Astrocyte of the spinal cord (primary cell): ENCODE measurements around the gene ATP5PO.

Experiments used
- DNase-seq: peaks from one replicate; pipeline ENCODE4 v3.0.0; 2011; ENCODE audit warnings: low read depth, low spot score
- H3K4me3 ChIP-seq: 2 replicates; pipeline ENCODE4 v1.5.1; 2011; ENCODE audit warnings: low read depth, mild to moderate bottlenecking, low read length, moderate library complexity
- CTCF ChIP-seq: IDR thresholded peaks from 2 replicates; pipeline ENCODE4 v1.5.1; 2012; ENCODE audit warnings: low read depth, mild to moderate bottlenecking, low read length, inconsistent platforms
- in situ Hi-C: cut with HindIII; loops from 2 replicates; pipeline ENCODE4 v1.10.0; 2017; ENCODE audit warnings: low sequenced_read_pairs

Gene ATP5PO

GRCh38 chr21:33954395-33954794, 38.8 kb upstream of the ATP5PO start:
- in situ Hi-C loops: no loop called here
- DNase-seq: no peak
- no peak overlapping the region for H3K4me3 ChIP-seq
- no peak for TF ChIP-seq CTCF

- in situ Hi-C loops: no loop called here
- H3K4me3 ChIP-seq: no peak overlapping the region
- DNase-seq: peak; percentile 35
- TF ChIP-seq CTCF: no peak
Observed at GRCh38 chr21:33951276-33952178, 35.9 kb upstream of the ATP5PO start.

DNA sequence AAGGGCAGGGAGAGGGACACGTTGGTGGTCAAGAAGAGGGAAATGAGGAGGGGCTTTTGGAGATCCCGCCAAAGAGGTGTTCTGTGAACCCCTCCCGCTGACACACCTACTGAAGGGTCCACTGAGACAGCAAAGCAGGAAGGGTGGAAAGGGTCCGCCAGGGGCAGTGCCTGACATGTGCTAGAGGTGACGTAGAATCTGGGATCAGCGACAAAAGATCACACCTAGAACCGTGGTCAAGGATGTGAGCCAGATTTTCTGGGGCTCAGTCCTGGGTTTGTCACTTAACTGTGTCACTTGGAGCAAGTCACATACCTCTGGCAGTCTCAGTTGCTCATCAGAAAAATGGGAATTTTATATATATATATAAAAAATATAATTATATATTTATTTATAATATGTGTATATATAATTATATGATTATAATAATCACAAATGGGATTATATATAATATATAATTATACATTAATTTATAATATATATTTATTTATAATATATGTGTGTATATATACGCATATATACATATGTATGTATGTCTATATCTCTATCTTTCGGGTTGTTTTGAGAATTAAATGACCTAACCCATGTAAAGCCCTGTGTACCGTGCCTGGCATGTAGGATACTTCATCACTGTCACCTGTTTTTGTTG, 35.0 kb upstream of the ATP5PO start:
- in situ Hi-C loops: no loop called here
- TF ChIP-seq CTCF: no peak
- DNase-seq: no peak
- no peak overlapping the region for H3K4me3 ChIP-seq

DNA sequence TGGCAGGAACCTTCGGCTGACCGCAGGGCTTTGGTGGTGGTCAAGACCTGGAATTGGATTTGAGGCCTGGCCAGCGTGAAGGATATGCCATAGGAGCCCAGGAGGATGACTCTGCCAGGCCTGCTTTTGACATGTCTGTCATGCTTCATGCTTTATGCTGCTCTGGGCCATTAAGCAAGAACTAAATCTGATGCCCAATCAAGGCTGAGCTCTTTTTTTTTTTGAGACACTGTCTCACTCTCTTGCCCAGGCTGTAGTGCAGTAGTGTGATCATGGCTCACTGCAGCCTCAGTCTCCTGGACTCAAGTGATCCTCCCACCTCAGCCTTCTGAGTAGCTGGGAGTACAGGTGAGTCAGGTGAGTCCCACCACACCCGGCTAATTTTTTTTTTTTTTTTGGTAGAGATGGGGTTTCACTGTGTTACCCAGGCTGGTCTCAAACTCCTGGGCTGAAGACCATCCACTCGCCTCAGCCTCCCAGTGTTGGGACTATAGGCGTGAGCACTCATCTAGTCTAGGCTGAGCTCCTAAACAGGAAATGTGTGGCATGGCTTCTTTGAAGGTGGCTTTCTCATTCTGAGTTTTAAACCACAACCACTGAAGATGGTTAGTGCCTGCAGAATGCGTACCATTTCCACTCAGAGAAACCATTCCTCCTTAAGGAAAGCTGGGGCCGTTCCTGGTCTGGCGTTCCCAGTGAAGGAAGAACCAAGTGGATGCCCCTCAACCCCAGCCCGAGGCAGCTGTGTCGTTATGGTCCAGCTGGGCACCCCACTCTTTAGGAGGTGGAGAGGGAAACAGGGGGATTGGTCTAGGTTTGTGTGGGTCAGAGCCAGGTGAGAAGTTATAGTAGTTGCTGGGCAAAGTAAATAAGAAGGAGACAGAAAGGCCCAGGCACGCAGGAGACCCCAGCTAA, 34.2 kb upstream of the ATP5PO start:
- no peak for TF ChIP-seq CTCF
- DNase-seq: no peak
- in situ Hi-C loops: no loop called here
- no peak overlapping the region for H3K4me3 ChIP-seq

DNA sequence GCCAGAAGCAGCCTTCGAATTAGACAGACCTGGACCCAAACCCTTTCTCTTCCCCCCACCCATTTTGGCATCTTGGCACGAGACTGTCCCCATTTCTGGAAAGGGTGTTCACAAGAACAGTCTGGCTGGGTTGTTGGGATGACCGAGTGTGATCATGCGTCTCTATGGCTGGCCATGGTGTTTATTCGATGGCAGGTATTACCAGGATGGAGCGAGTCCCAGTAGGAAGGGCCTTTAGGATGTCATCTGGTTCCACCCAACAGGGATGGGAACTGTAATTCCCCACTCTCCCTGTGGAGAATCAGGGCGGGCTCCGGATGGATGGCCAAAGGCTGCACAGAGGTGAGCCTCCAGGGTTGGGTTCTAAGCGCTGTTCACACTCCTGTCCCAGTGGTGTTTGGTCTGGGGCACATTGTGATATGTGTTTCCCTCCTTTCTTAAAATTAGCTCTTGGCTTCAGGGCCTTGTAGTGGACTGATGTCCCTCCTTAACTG, 33.4 kb upstream of the ATP5PO start:
- DNase-seq: no peak
- in situ Hi-C loops: no loop called here

More for the DNA sequence above, 33.4 kb upstream of the ATP5PO start:
- TF ChIP-seq CTCF: no peak
- H3K4me3 ChIP-seq: no peak overlapping the region
